ENCODE data around the gene PPP2R2C. TPM values are rescaled to one million over a fixed set of nuclear protein-coding genes. Genes with fewer than 3 reads are reported as not detected.

Gene PPP2R2C
- total RNA-seq, 2 donors from 2014 or later = 0.66 to 0.78 TPM

DNA sequence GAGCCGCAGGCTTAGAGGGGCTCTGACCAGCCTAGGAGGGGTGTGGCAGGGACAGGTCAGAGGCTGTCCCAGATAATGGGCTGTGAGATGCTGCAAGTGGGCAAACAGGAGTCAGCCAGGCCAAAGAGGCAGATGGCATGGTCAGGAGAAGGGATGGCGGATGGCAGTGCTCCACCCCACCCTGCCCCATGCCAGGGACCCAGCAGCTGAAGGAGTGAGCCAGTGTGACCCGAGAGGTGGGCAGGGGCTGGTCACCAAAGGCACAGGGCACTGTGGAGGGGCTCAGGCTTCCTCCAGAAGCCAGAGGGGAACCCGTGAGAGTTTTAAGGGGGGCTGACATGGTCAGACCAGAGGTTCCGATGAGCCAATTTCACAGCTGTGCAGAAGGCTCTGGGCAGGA lies 105.8 kb downstream of the PPP2R2C start:
- Histone ChIP-seq H3K4me3 (no peak overlapping the region), H3K36me3 (replicated peaks in 1 of 2; ENCODE audit: insufficient read depth in 1 of 2, low read depth in 2 of 2) (no peaks in the 10 kb centered on the region), H3K27me3 (no peaks in the 10 kb centered on the region), H3K9me3 (no peaks in the 10 kb centered on the region), H3K4me1 (no peaks in the 10 kb centered on the region), H3K27ac (no peak overlapping the region)
- no peak for DNase-seq
- 62 to 68% methylated on average over 4 to 5 of the region's 5 CpGs for WGBS, 2 donors
- ATAC-seq = no peak
- TF ChIP-seq POLR2A (IDR thresholded peaks at IDR 0.05) = no peak
- TF ChIP-seq, protein P1, sequence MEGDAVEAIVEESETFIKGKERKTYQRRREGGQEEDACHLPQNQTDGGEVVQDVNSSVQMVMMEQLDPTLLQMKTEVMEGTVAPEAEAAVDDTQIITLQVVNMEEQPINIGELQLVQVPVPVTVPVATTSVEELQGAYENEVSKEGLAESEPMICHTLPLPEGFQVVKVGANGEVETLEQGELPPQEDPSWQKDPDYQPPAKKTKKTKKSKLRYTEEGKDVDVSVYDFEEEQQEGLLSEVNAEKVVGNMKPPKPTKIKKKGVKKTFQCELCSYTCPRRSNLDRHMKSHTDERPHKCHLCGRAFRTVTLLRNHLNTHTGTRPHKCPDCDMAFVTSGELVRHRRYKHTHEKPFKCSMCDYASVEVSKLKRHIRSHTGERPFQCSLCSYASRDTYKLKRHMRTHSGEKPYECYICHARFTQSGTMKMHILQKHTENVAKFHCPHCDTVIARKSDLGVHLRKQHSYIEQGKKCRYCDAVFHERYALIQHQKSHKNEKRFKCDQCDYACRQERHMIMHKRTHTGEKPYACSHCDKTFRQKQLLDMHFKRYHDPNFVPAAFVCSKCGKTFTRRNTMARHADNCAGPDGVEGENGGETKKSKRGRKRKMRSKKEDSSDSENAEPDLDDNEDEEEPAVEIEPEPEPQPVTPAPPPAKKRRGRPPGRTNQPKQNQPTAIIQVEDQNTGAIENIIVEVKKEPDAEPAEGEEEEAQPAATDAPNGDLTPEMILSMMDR (IDR thresholded peaks at IDR 0.05) = no peak
- intact Hi-C loops (cut with DNase I) = no loop called here

DNA sequence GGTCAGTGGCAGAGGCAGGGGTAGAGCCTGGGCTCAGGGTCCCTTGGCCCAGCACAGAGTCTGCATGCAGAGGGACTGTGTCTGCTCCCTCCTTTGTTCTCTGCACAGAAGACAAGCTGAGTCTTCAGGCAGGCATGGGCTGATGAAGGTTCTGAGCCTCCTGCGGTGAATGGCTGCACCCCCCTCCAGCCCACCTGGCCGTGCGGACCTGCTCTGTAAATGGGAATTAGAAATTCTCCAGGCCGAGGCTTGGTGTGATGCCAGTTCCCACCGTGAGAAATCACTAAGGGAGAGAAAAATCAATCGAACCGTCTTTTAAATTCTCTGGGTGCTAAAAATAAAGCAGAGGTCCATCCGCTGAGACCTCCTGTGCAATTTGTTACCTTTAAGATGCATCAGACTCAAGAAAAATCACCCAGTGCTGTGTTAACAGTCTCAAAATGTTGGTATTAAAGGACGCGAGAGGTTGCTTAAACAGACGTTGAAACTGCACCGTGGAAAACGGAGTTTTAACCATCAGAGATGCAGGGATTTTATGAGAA lies 106.8 kb downstream of the PPP2R2C start:
- TF ChIP-seq, protein P1 (IDR thresholded peaks at IDR 0.05) = no peak
- TF ChIP-seq POLR2A (IDR thresholded peaks at IDR 0.05) = no peak
- no peak for ATAC-seq
- DNase-seq = no peak
- Histone ChIP-seq H3K9me3 (no peaks in the 10 kb centered on the region), H3K36me3 (replicated peaks in 1 of 2; ENCODE audit: insufficient read depth in 1 of 2, low read depth in 2 of 2) (no peaks in the 10 kb centered on the region), H3K4me3 (no peak overlapping the region), H3K27ac (no peak overlapping the region), H3K4me1 (no peaks in the 10 kb centered on the region), H3K27me3 (no peaks in the 10 kb centered on the region)
- WGBS, 2 donors = 39 to 48% methylated on average over 10 to 13 of the region's 13 CpGs
- intact Hi-C loops (cut with DNase I) = no loop called here

DNA sequence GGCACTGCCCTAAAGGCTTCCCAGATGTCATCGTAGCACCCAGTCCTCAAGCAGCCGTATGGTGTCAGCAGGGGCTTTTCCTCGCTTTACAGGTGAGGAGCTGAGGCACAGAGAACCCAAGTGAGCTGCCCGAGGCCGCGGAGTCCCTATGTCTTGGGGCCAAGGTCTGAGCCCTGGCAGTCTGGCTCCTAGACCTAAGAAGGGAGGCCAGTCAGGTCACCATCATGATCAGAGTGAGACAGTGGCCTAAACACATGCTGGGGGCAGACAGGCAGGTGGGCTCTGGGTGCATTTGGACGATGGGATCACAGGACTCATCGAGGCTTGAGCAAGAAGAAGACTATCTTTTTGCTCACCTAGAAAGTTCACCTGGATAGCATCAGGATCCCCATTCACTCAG lies 107.8 kb downstream of the PPP2R2C start:
- no peak for DNase-seq
- intact Hi-C loops (cut with DNase I) = no loop called here
- WGBS, 2 donors = 57 to 73% methylated on average over 3 to 8 of the region's 8 CpGs
- H3K9me3 ChIP-seq = no peaks in the 10 kb centered on the region
- TF ChIP-seq, protein P1 (IDR thresholded peaks at IDR 0.05) = no peak
- no peak for TF ChIP-seq POLR2A (IDR thresholded peaks at IDR 0.05)
- no peaks in the 10 kb centered on the region for H3K4me1 ChIP-seq
- no peak overlapping the region for H3K27ac ChIP-seq
- no peak overlapping the region for H3K4me3 ChIP-seq
- no peaks in the 10 kb centered on the region for H3K27me3 ChIP-seq
- H3K36me3 ChIP-seq (replicated peaks in 1 of 2; ENCODE audit: insufficient read depth in 1 of 2, low read depth in 2 of 2) = no peaks in the 10 kb centered on the region
- no peak for ATAC-seq

DNA sequence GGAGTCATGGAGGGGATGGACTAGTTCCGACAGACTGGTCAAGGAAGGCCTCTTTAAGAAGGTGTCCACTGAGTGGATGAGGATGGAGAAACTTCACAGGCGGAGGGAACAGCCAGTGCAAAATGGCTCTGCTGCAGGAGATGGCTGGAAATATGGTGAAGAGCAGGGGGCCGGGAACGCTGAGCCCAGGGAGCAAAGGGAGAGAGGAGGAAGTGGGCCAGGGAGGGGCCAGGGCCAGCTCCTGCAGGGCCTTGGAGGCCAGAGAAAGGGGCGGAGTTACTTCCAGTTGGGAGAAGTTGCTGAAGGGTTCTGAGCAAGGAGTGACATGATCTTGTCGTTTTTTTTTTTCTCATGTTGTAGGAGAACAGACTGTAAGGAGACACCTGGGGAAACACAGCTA lies 108.3 kb downstream of the PPP2R2C start:
- Histone ChIP-seq H3K4me3 (no peak overlapping the region), H3K9me3 (no peaks in the 10 kb centered on the region), H3K27me3 (no peaks in the 10 kb centered on the region), H3K4me1 (no peaks in the 10 kb centered on the region), H3K27ac (no peak overlapping the region), H3K36me3 (replicated peaks in 1 of 2; ENCODE audit: insufficient read depth in 1 of 2, low read depth in 2 of 2) (no peaks in the 10 kb centered on the region)
- no peak for DNase-seq
- WGBS, 2 donors = 65 to 68% methylated on average over 6 of the region's 6 CpGs
- intact Hi-C loops (cut with DNase I) = no loop called here
- no peak for ATAC-seq
- no peak for TF ChIP-seq POLR2A (IDR thresholded peaks at IDR 0.05)
- TF ChIP-seq, protein P1 (IDR thresholded peaks at IDR 0.05) = no peak

DNA sequence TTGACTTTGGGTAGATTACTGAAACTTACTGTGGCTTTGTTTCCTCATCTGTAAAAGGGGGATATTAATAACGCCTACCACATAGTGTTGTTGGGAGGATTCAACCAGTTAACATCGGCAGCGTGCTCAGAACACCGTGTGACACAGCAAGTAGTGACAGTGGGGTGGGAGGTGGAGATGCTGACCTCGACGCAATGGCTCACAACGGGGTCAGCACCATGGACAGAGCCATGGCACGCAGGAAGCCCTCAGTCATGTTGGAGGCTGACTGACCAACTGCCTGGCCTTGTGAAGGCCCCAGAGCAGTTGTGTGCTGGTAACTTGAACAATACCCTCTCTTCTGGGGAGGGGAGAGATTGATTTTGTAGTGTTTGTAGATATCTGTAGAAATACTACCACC lies 109.5 kb downstream of the PPP2R2C start:
- H3K27ac ChIP-seq = no peak overlapping the region
- no peaks in the 10 kb centered on the region for H3K4me1 ChIP-seq
- DNase-seq (peak in 1 of 4 donors; percentile 23), ATAC-seq (no peak)
- 18 to 27% methylated on average over 8 of the region's 8 CpGs for WGBS, 2 donors
- no peak for TF ChIP-seq POLR2A (IDR thresholded peaks at IDR 0.05)
- TF ChIP-seq, protein P1 (IDR thresholded peaks at IDR 0.05) = no peak
- intact Hi-C loops (cut with DNase I) = no loop called here
- no peaks in the 10 kb centered on the region for H3K36me3 ChIP-seq (replicated peaks in 1 of 2; ENCODE audit: insufficient read depth in 1 of 2, low read depth in 2 of 2)
- no peaks in the 10 kb centered on the region for H3K27me3 ChIP-seq
- H3K9me3 ChIP-seq = no peaks in the 10 kb centered on the region
- H3K4me3 ChIP-seq = no peak overlapping the region

Measured in body of pancreas (tissue), 4 donors.